H9 (cell line): ENCODE results near the gene DAPL1. TPM values are rescaled to one million over a fixed set of nuclear protein-coding genes. Genes with fewer than 3 reads are reported as not detected.

Source experiments
- DNase-seq: peaks from one replicate; pipeline ENCODE4 v3.0.0-alpha.2; 2017
- H2AFZ ChIP-seq: one replicate; pipeline ENCODE4 v1.6.1; 2013; ENCODE audit warnings: mild to moderate bottlenecking, low read length, control low read depth, moderate library complexity
- H2AK5ac ChIP-seq: 2 replicates; pipeline ENCODE4 v1.6.1; 2013; ENCODE audit warnings: low read length, control low read depth, mixed read lengths; ENCODE audit not compliant: insufficient read length
- H2BK120ac ChIP-seq: one replicate; pipeline ENCODE4 v1.6.1; 2013; ENCODE audit warnings: low read depth, mild to moderate bottlenecking, low read length, control low read depth, inconsistent platforms; ENCODE audit not compliant: poor library complexity, severe bottlenecking
- H2BK12ac ChIP-seq: 2 replicates; pipeline ENCODE4 v1.6.1; 2013; ENCODE audit warnings: low read length, control low read depth, mixed read lengths, low read depth; ENCODE audit not compliant: insufficient read length
- H2BK15ac ChIP-seq: 2 replicates; pipeline ENCODE4 v1.6.1; 2013; ENCODE audit warnings: low read depth, low read length, control low read depth
- H2BK20ac ChIP-seq: one replicate; pipeline ENCODE4 v1.6.1; 2013; ENCODE audit warnings: low read depth, mild to moderate bottlenecking, low read length, control low read depth, inconsistent platforms; ENCODE audit not compliant: poor library complexity, severe bottlenecking
- H2BK5ac ChIP-seq: 2 replicates; pipeline ENCODE4 v1.6.1; 2013; ENCODE audit warnings: low read length, control low read depth, mixed read lengths; ENCODE audit not compliant: insufficient read length
- H3K14ac ChIP-seq: 2 replicates; pipeline ENCODE4 v1.6.1; 2013; ENCODE audit warnings: low read length, control low read depth; ENCODE audit not compliant: insufficient read depth
- H3K18ac ChIP-seq: 2 replicates; pipeline ENCODE4 v1.6.1; 2013; ENCODE audit warnings: low read depth, mild to moderate bottlenecking, mixed read lengths, low read length, control low read depth; ENCODE audit not compliant: insufficient read length
- H3K23ac ChIP-seq: 2 replicates; pipeline ENCODE4 v1.6.1; 2013; ENCODE audit warnings: low read length, control low read depth, mixed read lengths, low read depth; ENCODE audit not compliant: insufficient read length
- H3K23me2 ChIP-seq: 2 replicates; pipeline ENCODE4 v1.6.1; 2013; ENCODE audit warnings: low read depth, mild to moderate bottlenecking, mixed read lengths, low read length, control low read depth; ENCODE audit not compliant: insufficient read length, poor library complexity, severe bottlenecking
- H3K27ac ChIP-seq: 2 replicates; pipeline ENCODE4 v1.5.1; 2013; ENCODE audit warnings: low read length, control low read depth, mixed read lengths, low read depth; ENCODE audit not compliant: insufficient read length
- H3K27me3 ChIP-seq: 2 replicates; pipeline ENCODE4 v1.6.1; 2013; ENCODE audit warnings: low read length, control low read depth, inconsistent platforms; ENCODE audit not compliant: insufficient read depth
- H3K4ac ChIP-seq: 2 replicates; pipeline ENCODE4 v1.6.1; 2013; ENCODE audit warnings: low read depth, mild to moderate bottlenecking, control low read depth, inconsistent platforms, low read length, moderate library complexity
- H3K4me1 ChIP-seq: 2 replicates; pipeline ENCODE4 v1.6.1; 2013; ENCODE audit warnings: low read length, control low read depth, inconsistent platforms; ENCODE audit not compliant: insufficient read depth
- H3K4me2 ChIP-seq: 2 replicates; pipeline ENCODE4 v1.6.1; 2013; ENCODE audit warnings: low read length, control low read depth, mixed read lengths; ENCODE audit not compliant: insufficient read length, insufficient read depth
- H3K56ac ChIP-seq: 2 replicates; pipeline ENCODE4 v1.6.1; 2013; ENCODE audit warnings: low read depth, mild to moderate bottlenecking, mixed read lengths, low read length, control low read depth; ENCODE audit not compliant: insufficient read length
- H3K79me1 ChIP-seq: 2 replicates; pipeline ENCODE4 v1.6.1; 2013; ENCODE audit warnings: low read depth, mild to moderate bottlenecking, moderate library complexity, low read length, control low read depth, inconsistent platforms; ENCODE audit not compliant: insufficient read depth, poor library complexity, severe bottlenecking
- H3K79me2 ChIP-seq: 2 replicates; pipeline ENCODE4 v1.6.1; 2013; ENCODE audit warnings: low read length, control low read depth, inconsistent platforms; ENCODE audit not compliant: insufficient read depth
- H3K9ac ChIP-seq: 2 replicates; pipeline ENCODE4 v1.6.1; 2013; ENCODE audit warnings: low read length, control low read depth, mixed read lengths; ENCODE audit not compliant: insufficient read length; ENCODE audit errors: extremely low read depth
- H3K9me3 ChIP-seq: one replicate; pipeline ENCODE4 v1.6.1; 2013; ENCODE audit warnings: low read depth, low read length, inconsistent platforms; ENCODE audit not compliant: control insufficient read depth
- H3T11ph ChIP-seq: one replicate; pipeline ENCODE4 v1.6.1; 2013; ENCODE audit warnings: mild to moderate bottlenecking, low read length, control low read depth, inconsistent platforms
- H4K20me1 ChIP-seq: one replicate; pipeline ENCODE4 v1.6.1; 2013; ENCODE audit not compliant: control insufficient read depth, insufficient read length, insufficient read depth
- H4K5ac ChIP-seq: 2 replicates; pipeline ENCODE4 v1.6.1; 2013; ENCODE audit warnings: low read depth, mild to moderate bottlenecking, mixed read lengths, low read length, control low read depth; ENCODE audit not compliant: insufficient read length
- H4K8ac ChIP-seq: replicated peaks from 2 replicates; pipeline ENCODE4 v1.6.1; 2013; ENCODE audit warnings: low read length, control low read depth, mixed read lengths, low read depth; ENCODE audit not compliant: insufficient read length
- H4K91ac ChIP-seq: 2 replicates; pipeline ENCODE4 v1.6.1; 2013; ENCODE audit warnings: low read depth, mild to moderate bottlenecking, moderate library complexity, mixed read lengths, low read length, control low read depth; ENCODE audit not compliant: insufficient read length
- H3K27ac Mint-ChIP-seq, 3 experiments: 2 replicates in 2 of 3; 3 replicates in 1 of 3; pipeline ENCODE4 v1.8.0; 2020 to 2021; ENCODE audit warnings: mixed read lengths in 3 of 3, mild to moderate bottlenecking in 1 of 3, moderate library complexity in 1 of 3
- H3K27me3 Mint-ChIP-seq: 2 replicates; pipeline ENCODE4 v1.8.0; 2021; ENCODE audit warnings: low read depth, mild to moderate bottlenecking, moderate library complexity, mixed read lengths
- H3K36me3 Mint-ChIP-seq, 3 experiments: 2 replicates in 2 of 3; 3 replicates in 1 of 3; pipeline ENCODE4 v1.8.0; 2020 to 2021; ENCODE audit warnings: low read depth in 3 of 3, mixed read lengths in 3 of 3; ENCODE audit not compliant: insufficient read depth in 1 of 3
- H3K4me1 Mint-ChIP-seq, 2 experiments: 2 replicates each; pipeline ENCODE4 v1.8.0; 2020; ENCODE audit warnings: mixed read lengths in 2 of 2
- H3K4me3 Mint-ChIP-seq, 2 experiments: 2 replicates in 1 of 2; 3 replicates in 1 of 2; pipeline ENCODE4 v1.8.0; 2020 to 2021; ENCODE audit warnings: mild to moderate bottlenecking in 2 of 2, mixed read lengths in 2 of 2, moderate library complexity in 1 of 2
- H3K9me3 Mint-ChIP-seq, 2 experiments: 2 replicates in 1 of 2; 3 replicates in 1 of 2; pipeline ENCODE4 v1.8.0; 2020; ENCODE audit warnings: mild to moderate bottlenecking in 2 of 2, mixed read lengths in 2 of 2, moderate library complexity in 1 of 2
- CTCF ChIP-seq: fragments of 200-600 bp; sonication (generic); conservative IDR thresholded peaks from 3 replicates; pipeline ENCODE4 v1.8.0; 2021; ENCODE audit warnings: antibody characterized with exemption, mild to moderate bottlenecking
- total RNA-seq: library from RNA; stranded (reverse); gene quantifications from 2 replicates; pipeline ENCODE4 v1.2.1, GENCODE V29; 2021

DAPL1 gene
- total RNA-seq, 1 experiment from 2014 or later: not detected

- Mint-ChIP-seq H3K9me3 (peaks cover 0 to 3% of the 10 kb centered on the region in 2 experiments; a peak in 2 of 5 replicates), H3K4me1 (peaks cover 3% of the 10 kb centered on the region in 2 experiments), H3K27ac (no peak overlapping the region), H3K27me3 (no peaks in the 10 kb centered on the region), H3K36me3 (peaks cover 0 to 5% (median 2%) of the 10 kb centered on the region in 3 experiments; a peak in 3 of 7 replicates), H3K4me3 (no peak overlapping the region)
- Histone ChIP-seq H4K20me1 (no peaks in the 10 kb centered on the region), H3K9me3 (peaks cover 5% of the 10 kb centered on the region), H3K27me3 (no peaks in the 10 kb centered on the region), H2AFZ (no peak overlapping the region), H4K5ac (no peak overlapping the region), H3K18ac (no peak overlapping the region), H3T11ph (no peak overlapping the region), H3K4me1 (peaks cover 3% of the 10 kb centered on the region; the same call in 1 of the 2 replicates), H2BK5ac (no peak overlapping the region), H3K27ac (no peak overlapping the region), H2BK15ac (no peak overlapping the region), H3K56ac (no peak overlapping the region), H2AK5ac (no peak overlapping the region), H3K14ac (no peak overlapping the region), H3K9ac (no peak overlapping the region), H2BK12ac (no peak overlapping the region), H3K4ac (no peak overlapping the region), H3K23me2 (no peaks in the 10 kb centered on the region), H3K79me2 (no peaks in the 10 kb centered on the region), H4K91ac (no peak overlapping the region), H4K8ac (no peak overlapping the region), H3K4me2 (no peak overlapping the region), H2BK120ac (no peak overlapping the region), H3K79me1 (no peaks in the 10 kb centered on the region), H3K23ac (no peak overlapping the region), H2BK20ac (no peak overlapping the region)
- no peak for TF ChIP-seq CTCF
- no peak for DNase-seq
Observed at GRCh38 chr2:158766524-158766923, 28.6 kb upstream of the DAPL1 start.
